GM23338 (cell line): ENCODE data around the gene PAPOLB. TPM values are rescaled to one million over a fixed set of nuclear protein-coding genes. Genes with fewer than 3 reads are reported as not detected.

Experiments used
- ATAC-seq: fragments of 200-7000 bp; cut with Tn5 transposase; 3 replicates; pipeline ENCODE4 v1.9.1; 2020
- DNase-seq: peaks from one replicate; pipeline ENCODE4 v3.0.0-alpha.2; 2015; ENCODE audit warnings: low spot score
- H2AFZ ChIP-seq: fragments of 200-600 bp; sonication (generic); 2 replicates; pipeline ENCODE4 v1.8.0; 2016; ENCODE audit warnings: antibody characterized with exemption, mild to moderate bottlenecking, moderate library complexity
- H3F3A ChIP-seq: fragments of 200-600 bp; sonication (generic); replicated peaks from 2 replicates; pipeline ENCODE4 v1.8.0; 2017; ENCODE audit warnings: antibody characterized with exemption, mixed run types, low read depth
- H3K27ac ChIP-seq: fragments of 200-600 bp; sonication (generic); 2 replicates; pipeline ENCODE4 v1.6.1; 2016; ENCODE audit warnings: low read depth
- H3K27me3 ChIP-seq: fragments of 200-600 bp; sonication (generic); 2 replicates; pipeline ENCODE4 v1.8.0; 2016; ENCODE audit warnings: mild to moderate bottlenecking, mixed run types, moderate library complexity; ENCODE audit not compliant: insufficient read depth
- H3K36me3 ChIP-seq: fragments of 200-600 bp; sonication (generic); 2 replicates; pipeline ENCODE4 v1.8.0; 2016; ENCODE audit warnings: mild to moderate bottlenecking; ENCODE audit not compliant: insufficient read depth
- H3K4me1 ChIP-seq: fragments of 200-600 bp; sonication (generic); 2 replicates; pipeline ENCODE4 v1.8.0; 2016; ENCODE audit warnings: mild to moderate bottlenecking, moderate library complexity; ENCODE audit not compliant: insufficient read depth
- H3K4me2 ChIP-seq: fragments of 200-600 bp; sonication (generic); 2 replicates; pipeline ENCODE4 v1.7.1; 2017; ENCODE audit warnings: mixed run types
- H3K4me3 ChIP-seq: fragments of 200-600 bp; sonication (generic); 2 replicates; pipeline ENCODE4 v1.6.1; 2016; ENCODE audit warnings: mixed run types
- H3K79me2 ChIP-seq: fragments of 200-600 bp; sonication (generic); replicated peaks from 2 replicates; pipeline ENCODE4 v1.8.0; 2017; ENCODE audit warnings: mild to moderate bottlenecking; ENCODE audit not compliant: insufficient read depth
- H3K9me2 ChIP-seq: fragments of 200-600 bp; sonication (generic); 2 replicates; pipeline ENCODE4 v1.8.0; 2017; ENCODE audit not compliant: insufficient read depth
- H4K20me1 ChIP-seq: fragments of 200-600 bp; sonication (generic); replicated peaks from 2 replicates; pipeline ENCODE4 v1.8.0; 2017; ENCODE audit warnings: mild to moderate bottlenecking; ENCODE audit not compliant: insufficient read depth
- H3K27ac Mint-ChIP-seq: 2 replicates; pipeline ENCODE4 v1.8.0; 2020; ENCODE audit warnings: inconsistent platforms, mild to moderate bottlenecking, moderate library complexity, mixed read lengths
- H3K27me3 Mint-ChIP-seq: 3 replicates; pipeline ENCODE4 v1.8.0; 2022; ENCODE audit warnings: low read depth, mild to moderate bottlenecking, moderate library complexity, mixed read lengths, inconsistent platforms; ENCODE audit not compliant: insufficient read depth, poor library complexity
- H3K36me3 Mint-ChIP-seq: 3 replicates; pipeline ENCODE4 v1.8.0; 2021; ENCODE audit warnings: low read depth, mild to moderate bottlenecking, inconsistent platforms, moderate library complexity, mixed read lengths
- H3K4me1 Mint-ChIP-seq: 3 replicates; pipeline ENCODE4 v1.8.0; 2020; ENCODE audit warnings: mild to moderate bottlenecking, inconsistent platforms, mixed read lengths
- H3K4me3 Mint-ChIP-seq: 3 replicates; pipeline ENCODE4 v1.8.0; 2021; ENCODE audit warnings: moderate library complexity, mild to moderate bottlenecking, inconsistent platforms, mixed read lengths
- H3K9me3 Mint-ChIP-seq: 3 replicates; pipeline ENCODE4 v1.8.0; 2020; ENCODE audit warnings: moderate library complexity, mild to moderate bottlenecking, inconsistent platforms, mixed read lengths
- CREB1 ChIP-seq: fragments of 250-450 bp; sonication (Bioruptor Pico); IDR thresholded peaks from 2 replicates; pipeline ENCODE4 v1.5.0; 2020; ENCODE audit warnings: low read depth, mild to moderate bottlenecking, moderate library complexity
- NANOG ChIP-seq: IDR thresholded peaks from 2 replicates; pipeline ENCODE4 v1.6.1; 2016; ENCODE audit warnings: antibody characterized with exemption, borderline replicate concordance
- ZNF462 ChIP-seq: fragments of 250-450 bp; sonication (Bioruptor Pico); IDR thresholded peaks from 2 replicates; pipeline ENCODE4 v1.5.0; 2020; ENCODE audit warnings: mild to moderate bottlenecking, moderate library complexity
- polyA plus RNA-seq: library from polyadenylated mRNA; unstranded; fragments of >200 nt; fragmentation: Nextera tagmentation; extraction: Ambion mirVana; gene quantifications from 2 replicates; pipeline ENCODE4 v1.2.1, GENCODE V29; 2016
- total RNA-seq: library from RNA; depleted of rRNA; stranded (reverse); fragments of >200 nt; shearing (Covaris generic); gene quantifications from 2 replicates; pipeline ENCODE4 v1.2.3, GENCODE V29; 2014

The PAPOLB gene
- total and polyA plus RNA-seq, 2 experiments from 2014 or later: 0.08 to 0.42 TPM

GRCh38 chr7:4840079-4840501, 21.7 kb downstream of the PAPOLB start:
- Histone ChIP-seq H2AFZ (no peak overlapping the region), H3K4me1 (no peaks in the 10 kb centered on the region), H3K27me3 (no peaks in the 10 kb centered on the region), H3K4me3 (no peak overlapping the region), H3K27ac (no peak overlapping the region), H3F3A (no peaks in the 10 kb centered on the region), H3K4me2 (no peak overlapping the region), H3K9me2 (no peaks in the 10 kb centered on the region), H3K36me3 (no peaks in the 10 kb centered on the region), H4K20me1 (no peaks in the 10 kb centered on the region), H3K79me2 (no peaks in the 10 kb centered on the region)
- Mint-ChIP-seq H3K4me3 (no peak overlapping the region), H3K36me3 (no peaks in the 10 kb centered on the region), H3K4me1 (peaks cover 6% of the 10 kb centered on the region), H3K9me3 (no peaks in the 10 kb centered on the region), H3K27me3 (peaks cover 11% of the 10 kb centered on the region), H3K27ac (no peak overlapping the region)
- DNase-seq: no peak
- no peak for ATAC-seq
- no peak for TF ChIP-seq NANOG
- TF ChIP-seq ZNF462 (CRISPR knock-in tag): no peak

- Mint-ChIP-seq H3K36me3 (no peaks in the 10 kb centered on the region), H3K4me3 (no peak overlapping the region), H3K27ac (no peak overlapping the region), H3K9me3 (no peaks in the 10 kb centered on the region), H3K27me3 (peaks cover 11% of the 10 kb centered on the region), H3K4me1 (peaks cover 6% of the 10 kb centered on the region)
- H3K9me2 ChIP-seq: no peaks in the 10 kb centered on the region
- ATAC-seq (no peak), DNase-seq (no peak)
- no peaks in the 10 kb centered on the region for H3F3A ChIP-seq
- no peaks in the 10 kb centered on the region for H3K27me3 ChIP-seq
- H3K27ac ChIP-seq: no peak overlapping the region
- H2AFZ ChIP-seq: no peak overlapping the region
- H3K4me3 ChIP-seq: no peak overlapping the region
- TF ChIP-seq CREB1 (no peak), ZNF462 (CRISPR knock-in tag) (no peak)
- H3K36me3 ChIP-seq: no peaks in the 10 kb centered on the region
- no peak overlapping the region for H3K4me2 ChIP-seq
- H4K20me1 ChIP-seq: no peaks in the 10 kb centered on the region
- no peaks in the 10 kb centered on the region for H3K79me2 ChIP-seq
- H3K4me1 ChIP-seq: no peaks in the 10 kb centered on the region
Measured at GRCh38 chr7:4838626-4839334, 23.1 kb downstream of the PAPOLB start.
